ENCODE data around the gene APOBEC3H. TPM values are rescaled to one million over a fixed set of nuclear protein-coding genes. Genes with fewer than 3 reads are reported as not detected.

The APOBEC3H gene
- total RNA-seq, 4 donors from 2014 or later = not detected

DNA sequence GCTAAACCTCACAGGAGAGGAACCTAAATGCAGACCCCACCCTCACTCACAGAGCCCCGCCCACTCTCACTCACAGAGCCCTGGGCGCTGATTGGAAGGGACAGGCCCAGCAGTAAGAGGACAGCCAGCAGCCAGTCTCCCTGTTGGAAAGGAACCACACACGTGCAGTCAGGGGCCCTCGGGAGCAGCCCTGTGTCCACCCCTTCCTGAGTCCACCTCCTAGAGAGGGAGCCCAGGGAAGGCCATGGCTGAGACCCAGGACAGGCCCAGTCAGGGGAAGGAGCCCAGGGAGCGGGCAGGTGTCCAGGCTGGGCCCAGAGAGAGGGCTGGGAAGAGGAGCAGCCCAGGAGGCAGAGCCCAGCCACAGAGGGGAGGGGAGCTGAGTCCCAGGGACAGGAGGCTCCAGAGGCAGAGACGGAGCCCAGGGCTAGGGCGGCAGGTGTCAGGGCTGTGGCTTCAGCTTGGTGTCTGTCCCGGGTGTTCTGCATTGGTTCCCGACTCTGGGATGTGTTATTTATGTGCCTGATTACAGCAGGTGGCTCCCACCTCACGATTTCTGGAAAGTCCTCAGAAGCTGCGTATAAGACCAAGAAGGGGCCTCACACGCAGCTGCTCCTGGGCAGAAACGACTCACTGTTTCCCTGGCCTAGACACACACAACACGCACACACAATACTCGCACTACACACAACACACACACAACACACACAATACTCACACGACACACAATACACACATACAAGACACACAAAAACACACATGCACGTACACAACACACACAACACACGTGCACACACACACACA is 9.0 kb upstream of the APOBEC3H start:
- TF ChIP-seq, protein P1, sequence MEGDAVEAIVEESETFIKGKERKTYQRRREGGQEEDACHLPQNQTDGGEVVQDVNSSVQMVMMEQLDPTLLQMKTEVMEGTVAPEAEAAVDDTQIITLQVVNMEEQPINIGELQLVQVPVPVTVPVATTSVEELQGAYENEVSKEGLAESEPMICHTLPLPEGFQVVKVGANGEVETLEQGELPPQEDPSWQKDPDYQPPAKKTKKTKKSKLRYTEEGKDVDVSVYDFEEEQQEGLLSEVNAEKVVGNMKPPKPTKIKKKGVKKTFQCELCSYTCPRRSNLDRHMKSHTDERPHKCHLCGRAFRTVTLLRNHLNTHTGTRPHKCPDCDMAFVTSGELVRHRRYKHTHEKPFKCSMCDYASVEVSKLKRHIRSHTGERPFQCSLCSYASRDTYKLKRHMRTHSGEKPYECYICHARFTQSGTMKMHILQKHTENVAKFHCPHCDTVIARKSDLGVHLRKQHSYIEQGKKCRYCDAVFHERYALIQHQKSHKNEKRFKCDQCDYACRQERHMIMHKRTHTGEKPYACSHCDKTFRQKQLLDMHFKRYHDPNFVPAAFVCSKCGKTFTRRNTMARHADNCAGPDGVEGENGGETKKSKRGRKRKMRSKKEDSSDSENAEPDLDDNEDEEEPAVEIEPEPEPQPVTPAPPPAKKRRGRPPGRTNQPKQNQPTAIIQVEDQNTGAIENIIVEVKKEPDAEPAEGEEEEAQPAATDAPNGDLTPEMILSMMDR (IDR thresholded peaks at IDR 0.05; ENCODE audit: low read depth) = no peak

DNA sequence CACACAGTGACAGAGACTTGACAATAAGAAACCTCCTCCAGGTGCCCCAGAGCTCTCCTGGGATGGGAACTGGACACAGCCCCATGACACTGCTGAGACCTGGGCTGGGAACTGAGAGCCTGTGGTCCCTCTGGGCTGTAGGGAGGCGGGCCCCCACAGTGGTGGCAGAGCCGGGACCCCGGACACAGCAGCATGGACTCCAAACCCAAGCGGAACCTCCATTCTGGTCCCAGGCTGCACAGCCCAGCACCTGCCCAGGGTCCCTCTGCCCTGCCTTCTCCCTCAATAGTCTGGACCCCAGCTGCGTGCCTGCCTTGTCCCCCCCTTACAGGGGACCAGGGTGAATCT is 8.4 kb upstream of the APOBEC3H start:
- TF ChIP-seq, protein P1 (IDR thresholded peaks at IDR 0.05; ENCODE audit: low read depth) = no peak

DNA sequence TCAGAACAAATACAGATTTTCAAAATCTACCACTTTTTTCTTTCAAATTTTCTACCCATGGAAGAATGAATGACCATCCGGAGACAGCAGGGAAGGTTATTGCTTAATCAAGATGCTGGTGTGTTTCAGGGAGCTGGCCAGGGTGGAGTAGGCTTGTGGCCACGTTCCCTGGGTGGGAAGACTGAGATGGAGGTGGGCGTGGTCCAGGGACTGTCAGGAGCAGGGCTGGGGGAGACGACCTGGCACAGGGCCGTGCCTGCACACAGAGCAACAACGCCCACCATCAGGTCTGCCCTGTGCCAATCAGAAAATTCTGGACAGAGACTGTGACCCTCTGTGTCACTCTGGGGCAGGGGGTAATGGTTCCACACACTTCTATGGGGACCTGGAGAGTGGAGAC is 7.1 kb upstream of the APOBEC3H start:
- TF ChIP-seq, protein P1 (IDR thresholded peaks at IDR 0.05; ENCODE audit: low read depth) = no peak

DNA sequence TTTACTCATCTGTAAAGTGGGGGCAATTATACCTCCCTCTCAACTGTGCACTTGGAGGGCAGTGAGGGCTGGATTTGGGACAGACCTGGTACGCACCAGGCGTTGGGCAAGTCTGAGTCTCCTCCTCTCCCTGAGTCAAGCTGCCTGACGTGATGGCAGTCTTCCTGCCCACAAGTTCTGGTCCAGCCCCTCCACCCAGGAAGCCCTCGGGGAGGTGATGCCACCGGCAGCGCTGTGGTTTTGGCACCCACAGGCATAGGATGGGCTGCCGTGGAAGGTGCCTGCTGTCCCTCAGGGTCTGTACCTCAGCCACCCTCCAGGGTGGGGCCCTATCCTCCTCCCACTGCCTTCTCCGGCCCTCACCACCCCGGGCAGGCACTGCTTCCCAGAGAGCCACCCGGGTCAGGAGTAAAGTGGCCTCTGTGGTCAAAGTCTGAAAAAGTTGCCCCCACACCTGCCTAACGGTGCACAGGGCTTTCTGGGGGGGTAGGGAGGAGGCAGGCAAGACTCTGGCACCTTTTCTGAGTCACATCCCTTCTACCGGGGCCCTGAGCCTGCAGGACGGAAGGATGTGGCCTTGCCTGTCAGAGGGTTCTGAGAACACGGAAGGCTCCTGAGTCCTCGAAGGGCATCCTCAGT is 6.5 kb upstream of the APOBEC3H start:
- TF ChIP-seq, protein P1 (IDR thresholded peaks at IDR 0.05; ENCODE audit: low read depth) = no peak

DNA sequence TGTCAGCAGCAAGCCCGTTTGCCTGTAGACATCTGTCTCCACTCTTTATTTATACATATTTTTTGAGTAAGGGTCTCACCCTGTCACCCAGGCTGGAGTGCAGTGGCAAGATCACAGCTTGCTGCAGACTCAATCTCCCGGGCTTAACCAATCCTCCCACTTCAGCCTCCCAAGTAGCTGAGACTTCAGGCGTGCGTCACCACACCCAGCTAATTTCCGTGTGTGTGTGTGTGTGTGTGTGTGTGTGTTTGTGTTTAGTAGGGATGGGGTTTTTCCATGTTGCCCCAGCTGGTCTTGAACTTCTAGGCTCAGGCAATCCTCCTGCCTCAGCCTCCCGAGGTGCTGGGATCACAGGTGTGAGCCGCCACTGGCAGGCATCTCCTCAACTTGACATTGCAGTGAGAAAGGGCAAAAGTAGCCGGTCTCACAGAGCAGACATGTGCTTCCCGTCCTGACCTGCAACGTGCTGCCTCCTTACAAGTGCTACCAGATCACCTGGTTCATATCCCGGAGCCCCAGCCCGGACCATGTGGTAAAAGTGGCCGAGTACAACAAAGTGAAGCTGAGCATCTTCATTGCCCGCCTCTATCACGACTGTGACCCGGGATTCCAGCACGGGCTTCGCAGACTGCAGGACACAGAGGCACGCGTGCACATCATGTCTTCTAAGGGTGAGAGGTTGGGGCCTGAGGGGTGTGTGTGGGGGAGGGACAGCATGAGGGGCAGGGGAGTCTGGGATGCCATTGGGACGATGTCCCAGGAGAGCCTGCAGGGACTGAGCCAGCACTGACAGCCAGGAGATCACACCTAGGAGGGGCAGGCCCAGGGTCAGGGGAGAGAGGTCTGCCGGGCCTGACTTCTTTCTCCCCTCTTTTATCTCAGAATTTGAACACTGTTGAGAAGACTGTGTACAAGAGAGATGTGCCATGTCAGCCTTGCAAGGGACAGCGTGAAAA is 5.6 kb upstream of the APOBEC3H start:
- TF ChIP-seq, protein P1 (IDR thresholded peaks at IDR 0.05; ENCODE audit: low read depth) = no peak

DNA sequence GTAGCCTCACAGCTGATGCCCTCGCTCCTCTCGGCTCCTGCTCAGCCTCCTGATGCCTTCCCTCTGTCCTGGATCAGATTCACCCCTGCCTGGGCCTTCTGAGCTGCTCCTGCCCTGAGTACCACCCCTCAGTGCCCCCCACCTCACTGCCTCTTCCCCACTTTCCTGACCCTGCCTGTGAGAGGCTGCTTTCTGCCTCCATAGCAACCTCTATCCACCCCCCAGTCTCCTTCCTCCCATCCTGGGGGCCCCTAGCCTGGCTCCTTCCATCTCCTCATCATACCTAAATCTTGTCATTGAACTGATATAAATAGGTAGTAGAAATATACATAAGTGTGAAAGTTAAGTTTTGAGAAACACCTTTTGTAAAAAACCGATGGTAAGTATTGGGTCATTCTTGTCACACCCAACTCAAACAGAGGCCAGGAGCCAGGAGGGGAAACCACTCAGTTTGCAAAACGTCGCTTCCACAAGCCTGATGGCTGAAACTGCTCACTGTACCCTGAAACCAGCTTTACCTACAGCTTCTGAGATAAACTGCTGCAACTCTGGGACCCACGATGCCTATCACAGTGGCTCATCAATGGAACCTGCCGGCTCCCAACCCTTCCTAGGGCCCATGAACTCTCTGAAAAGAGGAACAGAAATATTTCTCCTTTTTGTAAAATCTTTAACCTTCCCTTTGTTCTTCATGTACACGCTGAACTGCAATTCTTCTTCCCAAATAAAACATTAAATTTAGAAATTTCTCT is 4.8 kb upstream of the APOBEC3H start:
- TF ChIP-seq, protein P1 (IDR thresholded peaks at IDR 0.05; ENCODE audit: low read depth) = no peak

Measured in subcutaneous adipose tissue (tissue), 4 donors.